Thyroid gland (tissue), 4 donors: ENCODE data around the gene SALL4.

ENCODE experiments used
- CTCF ChIP-seq, 6 experiments: fragments of 200-600 bp in 3 of 6; fragments of 450-650 bp in 3 of 6; sonication (generic) in 3 of 6; IDR thresholded peaks; one replicate each; pipeline ENCODE4 v1.5.1; 2016 to 2019; ENCODE audit warnings: antibody characterized with exemption in 6 of 6, mild to moderate bottlenecking in 2 of 6, inconsistent platforms in 1 of 6, moderate library complexity in 1 of 6
- POLR2A ChIP-seq, 2 donors: fragments of 450-650 bp; IDR thresholded peaks; one replicate each; pipeline ENCODE4 v1.6.1; 2017; ENCODE audit warnings: antibody characterized with exemption in 2 of 2, mild to moderate bottlenecking in 2 of 2, moderate library complexity in 1 of 2

- TF ChIP-seq CTCF (IDR thresholded peaks at IDR 0.05) (no peak), POLR2A (IDR thresholded peaks at IDR 0.05) (no peak)
These were observed 12.1 kb downstream of the SALL4 start for GRCh38 chr20:51790256-51790655.
